Naive thymus-derived CD8-positive, alpha-beta T cell (primary cell): Measurements from ENCODE around the gene POU2AF3. TPM values are rescaled to one million over a fixed set of nuclear protein-coding genes. Genes with fewer than 3 reads are reported as not detected.
"Not testable (repeated sequence)": the region's sequence is repeated elsewhere in the genome, so short reads cannot be mapped to it uniquely, and the experiment has no call there.

Experiments
- ATAC-seq, 2 donors: fragments of 150-1000 bp; cut with Tn5 transposase in 1 of 2; sonication (Bioruptor Pico), chemical (Tn5 transposase) in 1 of 2; 1 replicate in 1 of 2; 2 replicates in 1 of 2; pipeline ENCODE4 v1.10.0; 2021; ENCODE audit warnings: mild to moderate bottlenecking in 2 of 2, moderate library complexity in 2 of 2
- POLR2A ChIA-PET: fragments of 350-600 bp; sonication (Branson Sonifier 250); formaldehyde crosslinking; loops from one replicate; lab custom pipeline; 2021; ENCODE audit warnings: antibody characterized with exemption; lab: Charles Lee
- DNase-seq, 10 donors: peaks; one replicate each; pipeline versions ENCODE4 v3.0.0 to v3.0.0-alpha.2; 2020 to 2022
- H3K27ac Mint-ChIP-seq, 10 donors: one replicate each; pipeline ENCODE4 v1.8.0; 2020 to 2022; ENCODE audit warnings: mild to moderate bottlenecking in 10 of 10, mixed read lengths in 10 of 10, moderate library complexity in 4 of 10, inconsistent platforms in 1 of 10
- H3K27me3 Mint-ChIP-seq, 5 donors: one replicate each; pipeline ENCODE4 v1.8.0; 2021 to 2022; ENCODE audit warnings: mixed read lengths in 5 of 5
- H3K36me3 Mint-ChIP-seq, 3 donors: one replicate each; pipeline ENCODE4 v1.8.0; 2020 to 2022; ENCODE audit warnings: mixed read lengths in 3 of 3, mild to moderate bottlenecking in 2 of 3, inconsistent platforms in 1 of 3
- H3K4me1 Mint-ChIP-seq, 4 donors: one replicate each; pipeline ENCODE4 v1.8.0; 2021 to 2022; ENCODE audit warnings: mixed read lengths in 4 of 4
- H3K4me3 Mint-ChIP-seq, 10 donors: one replicate each; pipeline ENCODE4 v1.8.0; 2020 to 2022; ENCODE audit warnings: mild to moderate bottlenecking in 10 of 10, mixed read lengths in 10 of 10, moderate library complexity in 6 of 10, inconsistent platforms in 1 of 10
- H3K9me3 Mint-ChIP-seq, 9 donors: one replicate each; pipeline ENCODE4 v1.8.0; 2020 to 2022; ENCODE audit warnings: mixed read lengths in 9 of 9, mild to moderate bottlenecking in 3 of 9, inconsistent platforms in 1 of 9, moderate library complexity in 1 of 9
- polyA plus RNA-seq, 3 donors: library from polyadenylated mRNA; unstranded; fragments of 300-500 nt; fragmentation: Illumina TruSeq; gene quantifications; one replicate each; pipeline ENCODE4 v1.2.3, GENCODE V29; 2021
- total RNA-seq, 8 experiments: library from RNA in 2 of 8; stranded (reverse) in 2 of 8; gene quantifications; one replicate each; pipeline ENCODE4 v1.2.3 and lab custom pipeline; 2021 to 2026

The POU2AF3 gene, protein sequence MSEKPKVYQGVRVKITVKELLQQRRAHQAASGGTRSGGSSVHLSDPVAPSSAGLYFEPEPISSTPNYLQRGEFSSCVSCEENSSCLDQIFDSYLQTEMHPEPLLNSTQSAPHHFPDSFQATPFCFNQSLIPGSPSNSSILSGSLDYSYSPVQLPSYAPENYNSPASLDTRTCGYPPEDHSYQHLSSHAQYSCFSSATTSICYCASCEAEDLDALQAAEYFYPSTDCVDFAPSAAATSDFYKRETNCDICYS
- not detected for total RNA-seq
- polyA plus RNA-seq: not detected
- 0 reads per million in 6 experiments for total RNA-seq (lab: John Stamatoyannopoulos, UW)

GRCh38 chr11:111298413-111299100, at the start of gene POU2AF3:
TSS of gene POU2AF3 (plus strand) at chr11:111298546. CDS start at chr11:111298582, 36 bp downstream.
- no peaks in the 10 kb centered on the region for H3K36me3 Mint-ChIP-seq
- H3K4me3 Mint-ChIP-seq: peak within 1 kb of the TSS in 7 of 10 donors; percentile 15 to 63 (median 40)
- H3K4me1 Mint-ChIP-seq: peaks cover 0 to 3% (median 2%) of the 10 kb centered on the region in 4 donors
- no peak within 1 kb of the TSS for H3K27ac Mint-ChIP-seq
- ATAC-seq (no peak), DNase-seq (no peak)
- peaks cover 9 to 46% (median 23%) of the 10 kb centered on the region in 5 donors for H3K27me3 Mint-ChIP-seq
- POLR2A ChIA-PET: no interaction called here
- H3K9me3 Mint-ChIP-seq: no peaks in the 10 kb centered on the region

- no peaks in the 10 kb centered on the region for H3K4me1 Mint-ChIP-seq
- H3K9me3 Mint-ChIP-seq: no peaks in the 10 kb centered on the region
- H3K4me3 Mint-ChIP-seq: no peak overlapping the region
- ATAC-seq (no peak), DNase-seq (no peak)
- POLR2A ChIA-PET: no interaction called here
- H3K27ac Mint-ChIP-seq: no peak overlapping the region
- H3K36me3 Mint-ChIP-seq: no peaks in the 10 kb centered on the region
- peaks cover 0 to 22% (median 11%) of the 10 kb centered on the region in 5 donors for H3K27me3 Mint-ChIP-seq
These were observed 47.4 kb upstream of the POU2AF3 start for GRCh38 chr11:111250936-111251335.

- H3K27ac Mint-ChIP-seq: no peak overlapping the region
- no peak for DNase-seq
- H3K4me3 Mint-ChIP-seq: no peak overlapping the region
- no peak for ATAC-seq
- no peaks in the 10 kb centered on the region for H3K4me1 Mint-ChIP-seq
- H3K36me3 Mint-ChIP-seq: no peaks in the 10 kb centered on the region
- POLR2A ChIA-PET: no interaction called here
- H3K9me3 Mint-ChIP-seq: no peaks in the 10 kb centered on the region
- peaks cover 0 to 24% (median 10%) of the 10 kb centered on the region in 5 donors for H3K27me3 Mint-ChIP-seq
These were observed 45.2 kb upstream of the POU2AF3 start for GRCh38 chr11:111253131-111253530.

GRCh38 chr11:111253630-111254029, 44.7 kb upstream of the POU2AF3 start:
- Mint-ChIP-seq H3K4me1 (no peaks in the 10 kb centered on the region), H3K9me3 (no peaks in the 10 kb centered on the region), H3K36me3 (no peaks in the 10 kb centered on the region), H3K27me3 (peaks cover 0 to 22% (median 10%) of the 10 kb centered on the region in 5 donors), H3K27ac (no peak overlapping the region), H3K4me3 (no peak overlapping the region)
- ATAC-seq (no peak), DNase-seq (no peak)
- POLR2A ChIA-PET: no interaction called here

GRCh38 chr11:111258046-111258445, 40.3 kb upstream of the POU2AF3 start:
- no peak overlapping the region for H3K27ac Mint-ChIP-seq
- peaks cover 0 to 6% (median 2%) of the 10 kb centered on the region in 4 donors for H3K4me1 Mint-ChIP-seq
- ATAC-seq (no peak), DNase-seq (no peak)
- no peak overlapping the region for H3K4me3 Mint-ChIP-seq
- peaks cover 8 to 18% (median 11%) of the 10 kb centered on the region in 5 donors for H3K27me3 Mint-ChIP-seq
- no peaks in the 10 kb centered on the region for H3K9me3 Mint-ChIP-seq
- POLR2A ChIA-PET: no interaction called here
- H3K36me3 Mint-ChIP-seq: no peaks in the 10 kb centered on the region

DNA sequence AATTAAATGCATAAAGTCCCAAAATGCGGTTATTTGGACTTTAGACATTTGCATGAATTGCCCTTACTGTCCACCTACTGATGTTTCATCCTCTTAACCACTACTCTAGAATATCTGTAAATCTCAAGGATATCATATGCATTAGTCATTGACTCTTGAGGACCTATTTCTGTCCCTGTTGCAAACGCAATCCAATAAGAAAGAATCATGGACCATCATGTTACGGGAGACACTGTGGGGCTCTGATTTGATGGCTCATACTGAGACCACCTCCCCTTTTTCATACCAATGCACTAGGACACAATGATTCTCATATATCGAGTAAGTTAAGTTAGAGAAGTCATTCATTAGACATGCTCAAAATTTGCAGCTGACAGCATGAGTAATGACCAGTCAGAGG, 38.5 kb upstream of the POU2AF3 start:
- no peak for ATAC-seq
- no peak for DNase-seq
- no peak overlapping the region for H3K27ac Mint-ChIP-seq
- H3K9me3 Mint-ChIP-seq: no peaks in the 10 kb centered on the region
- H3K27me3 Mint-ChIP-seq: peaks cover 13 to 20% (median 16%) of the 10 kb centered on the region in 5 donors
- no peaks in the 10 kb centered on the region for H3K36me3 Mint-ChIP-seq
- H3K4me1 Mint-ChIP-seq: peaks cover 0 to 6% (median 2%) of the 10 kb centered on the region in 4 donors
- POLR2A ChIA-PET: no interaction called here
- no peak overlapping the region for H3K4me3 Mint-ChIP-seq

- POLR2A ChIA-PET: no interaction called here
- ATAC-seq (no peak), DNase-seq (no peak)
- Mint-ChIP-seq H3K27me3 (peaks cover 13 to 20% (median 16%) of the 10 kb centered on the region in 5 donors), H3K36me3 (no peaks in the 10 kb centered on the region), H3K27ac (no peak overlapping the region), H3K4me1 (peaks cover 0 to 6% (median 2%) of the 10 kb centered on the region in 4 donors), H3K9me3 (no peaks in the 10 kb centered on the region), H3K4me3 (no peak overlapping the region)
These were observed 37.5 kb upstream of the POU2AF3 start for GRCh38 chr11:111260811-111261210.

DNA sequence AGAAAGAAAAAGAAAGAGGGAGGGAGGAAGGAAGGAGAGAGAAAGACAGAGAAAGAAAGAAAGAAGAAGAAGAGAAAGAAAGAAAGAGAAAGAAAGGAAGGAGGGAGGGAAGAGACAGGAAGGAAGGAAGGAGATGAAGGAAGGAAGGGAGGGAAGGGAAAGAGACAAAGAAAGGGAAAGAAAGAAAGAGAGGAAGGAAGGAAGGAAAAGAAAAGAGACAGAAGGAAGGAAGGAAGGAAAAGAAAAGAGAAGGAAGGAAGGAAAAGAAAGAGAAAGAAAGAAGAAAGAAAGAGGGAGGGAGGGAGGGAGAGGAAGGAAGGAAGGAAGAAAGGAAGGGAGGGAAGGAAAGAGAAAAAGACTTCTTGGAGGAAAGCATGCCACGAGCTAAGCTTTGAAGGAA, 33.7 kb upstream of the POU2AF3 start:
- Mint-ChIP-seq H3K27ac (no peak overlapping the region), H3K4me3 (no peak overlapping the region)
- POLR2A ChIA-PET: no interaction called here

DNA sequence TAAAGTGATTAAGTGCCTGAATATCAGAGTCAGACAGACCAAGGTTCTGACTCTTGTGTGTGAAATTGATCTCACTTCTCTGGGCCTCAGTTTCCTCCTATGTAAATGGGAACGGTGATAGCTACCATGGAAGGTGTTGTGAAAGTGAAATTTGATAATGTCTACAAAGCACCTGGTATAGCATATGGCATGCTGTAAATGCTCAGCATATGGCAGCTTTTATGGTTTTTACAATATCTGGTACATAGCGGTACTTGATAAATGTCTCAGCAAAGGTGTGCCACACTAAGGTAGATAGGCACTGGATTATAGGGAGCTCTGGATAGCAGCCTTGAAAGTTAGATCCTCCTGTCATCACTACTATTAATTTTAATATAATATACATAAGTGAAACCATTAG, 32.9 kb upstream of the POU2AF3 start:
- no peak overlapping the region for H3K27ac Mint-ChIP-seq
- no peak overlapping the region for H3K4me3 Mint-ChIP-seq
- POLR2A ChIA-PET: no interaction called here
- DNase-seq (no peak), ATAC-seq (no peak)
- no peaks in the 10 kb centered on the region for H3K9me3 Mint-ChIP-seq
- H3K27me3 Mint-ChIP-seq: peaks cover 5 to 13% (median 7%) of the 10 kb centered on the region in 5 donors
- no peaks in the 10 kb centered on the region for H3K36me3 Mint-ChIP-seq
- H3K4me1 Mint-ChIP-seq: peaks cover 0 to 5% (median 2%) of the 10 kb centered on the region in 4 donors

More for the DNA sequence above, 33.7 kb upstream of the POU2AF3 start:
- H3K4me1 Mint-ChIP-seq: peaks cover 0 to 6% (median 2%) of the 10 kb centered on the region in 4 donors
- H3K36me3 Mint-ChIP-seq: no peaks in the 10 kb centered on the region
- no peak for ATAC-seq
- no peaks in the 10 kb centered on the region for H3K9me3 Mint-ChIP-seq
- no peak for DNase-seq
- H3K27me3 Mint-ChIP-seq: peaks cover 8 to 13% (median 12%) of the 10 kb centered on the region in 5 donors

GRCh38 chr11:111268303-111268702, 30.0 kb upstream of the POU2AF3 start:
- POLR2A ChIA-PET, DNase-seq, H3K4me3 Mint-ChIP-seq, H3K27ac Mint-ChIP-seq, H3K36me3 Mint-ChIP-seq, H3K9me3 Mint-ChIP-seq, H3K4me1 Mint-ChIP-seq, ATAC-seq: not testable (repeated sequence)
- peaks cover 5 to 16% (median 6%) of the 10 kb centered on the region in 5 donors for H3K27me3 Mint-ChIP-seq

DNA sequence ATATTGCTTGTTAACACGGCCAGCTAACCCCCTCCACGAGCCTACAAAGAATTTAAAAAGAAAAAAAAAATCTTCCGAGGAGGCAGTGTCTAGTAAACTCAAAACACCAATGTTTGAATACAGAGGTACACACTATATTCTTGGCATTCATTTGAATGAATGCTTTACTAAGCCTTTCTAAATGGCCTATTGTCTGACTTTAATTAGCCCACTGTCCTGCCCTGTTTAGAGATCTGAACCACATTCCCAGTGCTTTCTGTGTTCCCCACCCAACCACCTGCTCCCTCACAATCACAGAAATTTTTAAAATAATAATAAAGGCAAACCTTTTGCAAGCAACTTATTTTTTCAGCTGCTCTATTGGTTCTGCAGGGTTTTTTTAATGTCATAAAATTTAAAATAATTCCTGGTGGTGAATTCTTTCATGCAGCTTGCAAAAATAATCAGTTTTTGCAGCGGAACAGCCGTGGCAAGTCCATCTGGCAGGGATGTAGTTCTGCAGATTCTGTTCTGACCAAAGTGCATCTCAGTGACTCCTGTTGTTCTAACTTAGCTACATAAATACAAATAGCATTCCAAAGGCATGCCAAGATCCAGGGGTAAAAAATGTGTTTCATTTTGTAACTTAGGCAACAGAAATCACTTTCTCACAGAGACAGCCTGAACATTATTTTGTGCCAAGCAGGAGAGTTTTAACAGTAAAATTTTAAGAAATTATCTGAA, 29.0 kb upstream of the POU2AF3 start:
- Mint-ChIP-seq H3K9me3 (no peaks in the 10 kb centered on the region), H3K4me3 (no peak overlapping the region), H3K36me3 (no peaks in the 10 kb centered on the region), H3K27ac (no peak overlapping the region), H3K27me3 (peaks cover 1 to 9% (median 4%) of the 10 kb centered on the region in 5 donors), H3K4me1 (peaks cover 0 to 7% (median 2%) of the 10 kb centered on the region in 4 donors)
- POLR2A ChIA-PET: no interaction called here
- ATAC-seq: no peak
- DNase-seq: no peak

- H3K9me3 Mint-ChIP-seq: no peaks in the 10 kb centered on the region
- DNase-seq: no peak
- H3K27ac Mint-ChIP-seq: no peak overlapping the region
- H3K4me3 Mint-ChIP-seq: no peak overlapping the region
- peaks cover 0 to 7% (median 4%) of the 10 kb centered on the region in 5 donors for H3K27me3 Mint-ChIP-seq
- POLR2A ChIA-PET: no interaction called here
- ATAC-seq: no peak
- H3K4me1 Mint-ChIP-seq: peaks cover 0 to 7% (median 2%) of the 10 kb centered on the region in 4 donors
- H3K36me3 Mint-ChIP-seq: no peaks in the 10 kb centered on the region
These were observed 25.9 kb upstream of the POU2AF3 start for GRCh38 chr11:111272420-111272819.
